Measurements from ENCODE around the gene VPS25. TPM values are rescaled to one million over a fixed set of nuclear protein-coding genes. Genes with fewer than 3 reads are reported as not detected.

Gene VPS25
- total and polyA plus RNA-seq, 9 of the 15 experiments (the other 6 are each of a cell fraction or from before 2014, with no cell fraction given), result 123 to 352 (median 180) TPM

- TF ChIP-seq FOXM1 (IDR thresholded peaks at IDR 0.05; ENCODE audit: low read depth), result peak; percentile 81
- no peak for TF ChIP-seq FOXM1 (CRISPR knock-in tag; IDR thresholded peaks at IDR 0.05; ENCODE audit: low read depth)
- TF ChIP-seq ZNF695 (CRISPR knock-in tag; IDR thresholded peaks at IDR 0.05), result no peak
- TF ChIP-seq EP300 (IDR thresholded peaks at IDR 0.05; ENCODE audit: low read length), result peak; percentile 88; the same call in 1 of the 2 replicates
- TF ChIP-seq NFATC3 (IDR thresholded peaks at IDR 0.05), result 0 out of 2 replicates have a peak, but pooled peaks have one; percentile 26
- TF ChIP-seq ZNF197 (CRISPR knock-in tag; IDR thresholded peaks at IDR 0.05; ENCODE audit: low read depth), result no peak
- TF ChIP-seq MEIS2 (IDR thresholded peaks at IDR 0.05; ENCODE audit: partially characterized antibody), result peak; percentile 69
- no peak for TF ChIP-seq AFF4 (CRISPR knock-in tag; IDR thresholded peaks at IDR 0.05)
- no peak for TF ChIP-seq POU5F1 (IDR thresholded peaks at IDR 0.05; ENCODE audit: borderline replicate concordance, low read depth, low read length, partially characterized antibody)
- TF ChIP-seq KLF6 (CRISPR knock-in tag; IDR thresholded peaks at IDR 0.05; ENCODE audit: borderline replicate concordance), result no peak
- no peak for TF ChIP-seq CHCHD3 (CRISPR knock-in tag; IDR thresholded peaks at IDR 0.05)
- no peak for TF ChIP-seq BDP1 (IDR thresholded peaks at IDR 0.05; ENCODE audit: insufficient read depth, insufficient read length)
- peak; percentile 55; the same call in 1 of the 2 replicates for TF ChIP-seq ZNF395 (CRISPR knock-in tag; IDR thresholded peaks at IDR 0.05)
- TF ChIP-seq MYC (IDR thresholded peaks at IDR 0.05; ENCODE audit: low read depth, low read length), result no peak
- TF ChIP-seq MYC (CRISPR knock-in tag; IDR thresholded peaks at IDR 0.05; ENCODE audit: borderline replicate concordance, low read depth), result no peak
- TF ChIP-seq KDM1A (IDR thresholded peaks at IDR 0.05), result peak; percentile 100
- TF ChIP-seq CAMTA2 (CRISPR knock-in tag; conservative IDR thresholded peaks at IDR 0.05), result no peak
- no peak for TF ChIP-seq ARID3A (IDR thresholded peaks at IDR 0.05; ENCODE audit: borderline replicate concordance, low read depth, low read length)
- TF ChIP-seq NR2C1 (IDR thresholded peaks at IDR 0.05), result peak; percentile 43; the same call in 1 of the 2 replicates
- TF ChIP-seq NR2C1 (tag; IDR thresholded peaks at IDR 0.05), result no peak
- TF ChIP-seq TRIM28 (IDR thresholded peaks at IDR 0.05), result no peak
- peak; percentile 86 for TF ChIP-seq PML (IDR thresholded peaks at IDR 0.05; ENCODE audit: low read length)
- peak; percentile 89 for TF ChIP-seq NFIC (IDR thresholded peaks at IDR 0.05)
- TF ChIP-seq ZNF551 (CRISPR knock-in tag; IDR thresholded peaks at IDR 0.05), result no peak
- no peak for TF ChIP-seq ZNF134 (CRISPR knock-in tag; conservative IDR thresholded peaks at IDR 0.05)
- TF ChIP-seq CREM (IDR thresholded peaks at IDR 0.05; ENCODE audit: low read depth), result peak; percentile 76
These were observed 22.4 kb upstream of the VPS25 start (continued) for GRCh38 chr17:42750739-42751344.
